ENCODE results near the gene C1orf115.
A peak's percentile ranks its signal among the peaks of the same experiment; 100 is the strongest.
"Not testable (repeated sequence)": the region's sequence is repeated elsewhere in the genome, so short reads cannot be mapped to it uniquely, and the experiment has no call there.

C1orf115 gene, protein sequence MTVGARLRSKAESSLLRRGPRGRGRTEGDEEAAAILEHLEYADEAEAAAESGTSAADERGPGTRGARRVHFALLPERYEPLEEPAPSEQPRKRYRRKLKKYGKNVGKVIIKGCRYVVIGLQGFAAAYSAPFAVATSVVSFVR

DNA sequence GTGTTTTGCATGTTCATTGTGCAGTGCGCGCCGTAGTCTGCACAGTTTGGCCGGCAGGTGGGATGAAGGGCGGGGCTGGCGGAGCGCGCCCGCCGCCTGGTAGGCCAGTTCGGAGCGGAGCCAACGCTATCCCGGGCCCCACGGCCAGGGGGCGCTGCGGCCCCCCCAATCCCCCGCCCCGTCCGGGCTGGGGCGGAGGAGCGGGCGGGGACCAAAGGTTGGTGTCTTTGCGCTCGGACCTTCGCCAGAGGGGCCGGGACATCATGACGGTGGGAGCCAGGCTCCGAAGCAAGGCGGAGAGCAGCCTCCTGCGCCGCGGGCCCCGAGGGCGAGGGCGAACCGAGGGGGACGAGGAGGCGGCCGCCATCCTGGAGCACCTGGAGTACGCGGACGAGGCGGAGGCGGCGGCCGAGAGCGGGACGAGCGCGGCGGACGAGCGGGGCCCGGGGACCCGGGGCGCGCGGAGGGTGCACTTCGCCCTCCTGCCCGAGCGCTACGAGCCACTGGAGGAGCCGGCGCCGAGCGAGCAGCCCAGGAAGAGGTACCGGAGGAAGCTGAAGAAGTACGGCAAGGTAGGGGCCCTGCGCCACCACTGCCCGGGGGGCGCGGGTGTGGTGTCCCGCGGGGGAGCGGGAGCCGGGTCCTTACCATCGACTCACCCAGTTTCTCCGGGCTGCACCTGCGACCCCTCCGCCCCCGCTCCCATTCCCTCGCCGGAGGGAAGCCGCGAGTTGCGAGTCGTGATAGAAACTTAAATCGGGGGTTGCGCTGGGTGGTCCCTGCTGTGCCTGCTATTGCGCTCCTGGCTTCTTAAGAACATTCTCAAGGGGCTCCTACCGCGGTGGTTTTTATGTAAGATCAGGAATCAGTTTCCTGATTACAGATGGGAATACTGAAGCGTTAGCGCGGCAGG, at the start of gene C1orf115:
Gene C1orf115, plus strand, starts transcription at position 224 of the 913 bp plus-strand sequence. Its CDS starts 40 bp downstream, at position 264.
- peak; percentile 93 for DNase-seq

DNA sequence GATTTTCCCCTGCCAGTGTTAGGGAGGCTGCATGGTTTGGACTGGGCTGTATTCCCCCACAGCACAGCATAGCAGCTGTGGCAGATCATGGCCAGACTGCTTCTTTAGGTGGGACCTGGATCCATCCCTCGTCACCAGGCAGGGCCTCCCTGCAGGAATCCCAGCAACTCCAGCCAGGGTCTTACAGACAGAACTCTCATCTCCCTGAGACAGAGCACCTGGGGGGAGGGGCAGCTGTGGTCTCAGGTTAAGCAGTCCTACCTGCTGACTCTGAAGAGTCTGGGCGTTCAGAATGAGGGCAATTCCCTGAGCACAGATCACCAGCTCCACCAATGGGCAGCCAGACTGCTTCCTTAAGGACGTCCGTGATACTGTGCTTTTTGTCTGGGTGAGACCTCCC, 47.9 kb upstream of the C1orf115 start:
- no peak for DNase-seq

DNA sequence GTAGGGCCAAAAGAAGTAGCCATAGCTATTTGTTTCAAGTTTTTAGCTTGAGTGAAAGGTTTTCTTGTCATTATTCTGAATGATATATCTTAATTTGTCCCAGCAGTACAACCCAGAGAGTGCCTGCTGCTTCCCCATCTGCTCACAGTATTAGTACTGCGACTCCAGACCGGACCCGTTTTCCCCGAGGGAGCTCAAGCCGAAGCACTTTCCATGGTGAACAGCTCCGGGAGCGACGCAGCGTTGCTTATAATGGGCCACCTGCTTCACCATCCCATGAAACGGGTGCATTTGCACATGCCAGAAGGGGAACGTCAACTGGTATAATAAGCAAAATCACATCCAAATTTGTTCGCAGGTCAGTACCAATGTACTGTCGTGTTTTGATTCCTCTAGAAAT, 37.2 kb upstream of the C1orf115 start:
- no peak for DNase-seq

DNA sequence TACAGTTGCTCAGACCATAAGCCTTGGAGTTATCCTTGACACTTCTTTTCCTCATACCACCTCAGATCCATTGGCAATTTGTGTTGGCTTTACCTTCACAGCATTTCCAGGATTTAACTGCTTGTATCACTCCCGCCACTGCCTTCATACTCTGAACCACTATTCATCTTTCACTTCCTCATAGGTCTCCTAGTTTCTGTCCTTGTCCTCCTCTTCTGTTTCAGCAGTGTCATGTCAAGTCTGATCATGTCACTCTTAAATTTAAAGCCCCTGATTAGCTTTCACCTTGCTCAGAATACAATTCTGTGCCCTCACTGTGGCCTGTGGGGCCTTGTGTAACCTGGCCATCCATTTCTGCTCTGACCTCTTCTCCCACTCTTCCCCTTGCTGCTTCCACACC, 34.7 kb upstream of the C1orf115 start:
- DNase-seq = no peak

DNA sequence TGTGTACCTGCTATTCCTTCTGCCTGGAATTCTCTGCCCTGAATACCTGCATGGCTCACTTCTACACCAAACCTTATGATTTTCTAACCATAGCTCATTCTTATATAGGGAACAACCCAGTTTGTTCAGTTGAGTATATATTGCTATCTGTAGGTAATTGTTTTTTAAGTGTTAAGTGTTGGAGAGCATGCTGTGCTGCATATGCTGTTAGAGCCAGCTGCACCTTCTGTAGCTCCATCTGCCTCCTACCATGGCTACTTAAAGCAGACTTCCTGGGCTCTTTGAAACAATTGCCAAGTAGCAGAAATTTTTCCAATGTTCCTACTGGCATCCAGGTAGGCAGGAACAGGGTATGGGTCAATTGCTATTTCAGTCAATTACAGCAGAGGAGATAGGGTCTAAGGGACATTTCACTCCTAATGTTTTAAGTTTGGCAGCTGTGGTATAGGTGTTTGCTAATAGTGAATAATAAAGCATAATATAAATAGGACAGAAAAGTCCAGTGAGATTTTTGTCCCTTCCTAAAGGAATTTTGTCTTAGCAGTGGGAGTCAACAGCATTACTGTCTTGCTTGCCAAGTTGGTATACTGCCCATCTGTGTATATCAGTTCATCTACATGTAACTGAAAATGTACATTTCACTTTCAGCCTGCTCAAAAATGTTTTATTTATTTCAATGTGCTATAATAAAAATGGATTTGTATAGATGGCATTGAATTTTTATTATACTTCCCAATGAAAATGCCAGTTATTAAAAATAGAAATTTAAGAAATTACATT, 34.0 kb upstream of the C1orf115 start:
- DNase-seq = no peak

DNA sequence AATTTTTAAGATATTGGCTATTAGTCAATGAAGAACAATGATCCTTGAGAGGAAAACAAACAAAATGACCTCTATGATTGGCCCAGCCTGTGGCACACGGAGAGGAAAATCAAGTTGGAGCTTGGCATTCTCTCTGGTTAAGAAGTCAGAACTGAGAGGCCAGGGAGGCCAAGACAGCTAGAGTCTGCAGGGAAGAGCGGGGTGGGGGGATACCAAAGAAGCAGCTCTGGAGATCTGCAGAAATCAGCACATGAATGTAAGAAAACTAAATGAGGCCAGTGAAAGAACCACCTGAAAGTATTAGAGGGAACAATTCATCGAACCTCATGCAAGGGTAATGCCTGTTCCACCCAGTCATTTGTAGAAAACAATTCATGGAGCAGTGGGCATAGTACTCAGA, 23.8 kb upstream of the C1orf115 start:
- DNase-seq = no peak

DNA sequence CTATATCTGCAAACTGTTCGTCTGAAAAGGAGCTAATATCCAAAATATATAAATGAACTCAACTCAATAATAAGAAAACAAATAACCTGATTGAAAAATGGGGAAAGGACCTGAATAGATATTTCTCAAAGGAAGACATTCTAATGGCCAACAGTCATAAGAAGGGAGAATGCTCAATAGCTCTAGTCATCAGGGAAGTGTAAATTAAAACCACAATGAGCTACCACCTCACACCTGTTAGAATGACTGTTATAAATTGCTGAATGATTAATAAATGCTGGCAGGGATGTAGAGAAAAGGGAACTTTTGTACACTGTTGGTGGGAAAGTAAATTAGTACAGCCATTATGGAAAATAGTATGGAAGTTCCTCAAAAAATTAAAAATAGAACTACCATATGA, 21.2 kb upstream of the C1orf115 start:
- no peak for DNase-seq

DNA sequence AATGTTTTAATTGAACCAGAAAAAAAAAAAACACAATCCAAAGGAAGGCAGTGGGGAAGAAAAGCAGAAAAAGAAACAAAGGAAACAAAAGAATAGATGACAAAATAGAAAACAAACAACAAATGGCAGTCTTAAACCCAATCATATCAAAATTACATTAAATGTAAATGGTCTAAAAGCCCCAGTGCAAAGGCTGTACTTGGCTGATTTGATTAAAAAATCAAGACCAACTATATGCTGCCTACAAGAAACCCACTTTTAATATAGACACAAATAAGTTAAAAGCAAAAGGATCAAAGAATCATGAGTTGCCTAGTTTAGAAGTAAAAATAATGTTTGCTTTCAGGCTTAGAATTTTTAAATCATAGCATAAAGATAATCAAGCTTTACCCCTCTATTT, 19.8 kb upstream of the C1orf115 start:
- no peak for DNase-seq

DNA sequence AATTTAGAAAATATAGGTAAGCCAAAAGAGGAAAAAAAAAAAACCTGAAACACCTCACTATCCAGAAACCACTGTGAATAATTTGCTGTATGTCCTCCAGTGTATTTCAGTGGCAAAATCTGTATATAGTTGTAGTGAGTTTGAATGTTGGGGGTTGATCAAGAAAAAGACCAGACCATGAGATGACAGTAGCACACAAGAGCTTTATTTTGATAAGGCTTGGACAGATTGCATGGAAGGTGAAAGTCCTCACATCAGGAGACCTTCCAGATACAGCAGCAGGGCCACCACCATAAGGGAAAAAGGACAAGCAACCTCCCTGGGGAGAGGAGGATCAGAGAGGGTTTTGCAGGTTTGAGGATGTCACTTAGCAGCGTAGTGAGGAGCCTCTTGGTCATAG, 16.2 kb upstream of the C1orf115 start:
- DNase-seq = no peak

DNA sequence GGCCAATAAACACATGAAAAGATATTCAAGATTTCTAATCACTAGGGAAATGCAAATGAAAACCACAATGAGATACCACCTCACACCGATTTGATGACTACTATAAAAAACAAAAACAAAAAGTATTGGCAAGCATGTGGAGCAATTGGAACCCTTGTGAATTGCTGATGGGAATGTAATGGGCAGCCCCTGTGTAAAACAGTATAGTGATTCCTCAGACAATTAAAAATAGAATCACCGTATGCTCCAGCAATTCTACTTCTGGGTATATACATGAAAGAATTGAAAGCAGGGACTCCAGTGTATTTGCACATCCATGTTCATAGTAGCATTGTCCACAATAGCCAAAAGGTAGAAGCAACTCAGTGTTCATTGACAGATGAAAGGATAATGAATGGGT, 12.9 kb upstream of the C1orf115 start:
- no peak for DNase-seq

DNA sequence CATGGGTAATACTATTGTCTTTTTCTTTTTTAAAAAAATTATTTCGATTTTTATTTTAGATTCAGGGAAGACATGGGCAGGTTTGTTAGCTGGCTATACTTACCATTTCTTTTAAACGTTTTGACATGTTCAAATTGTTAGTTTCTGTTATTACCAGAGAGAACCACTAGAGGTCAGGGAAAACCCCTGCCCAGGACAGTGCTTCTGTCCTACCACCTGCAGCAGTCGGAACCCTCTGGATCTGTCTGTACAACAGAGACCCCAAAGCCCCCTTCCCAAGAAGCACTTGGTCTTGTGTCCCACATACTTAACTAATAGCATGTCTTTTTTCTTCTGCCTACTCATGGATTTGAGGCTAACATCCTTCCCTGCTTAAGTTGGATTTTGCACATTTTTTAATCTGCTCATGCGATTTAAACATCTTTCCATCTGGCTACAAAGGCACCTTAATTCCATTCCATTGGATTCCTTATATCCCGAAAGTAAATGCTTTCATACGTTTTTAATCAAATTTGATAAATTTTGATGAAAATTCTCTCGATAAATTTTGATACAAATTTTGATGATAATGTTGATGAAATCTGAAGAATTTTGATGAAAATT, 10.0 kb upstream of the C1orf115 start:
- peak; percentile 57 for DNase-seq

DNA sequence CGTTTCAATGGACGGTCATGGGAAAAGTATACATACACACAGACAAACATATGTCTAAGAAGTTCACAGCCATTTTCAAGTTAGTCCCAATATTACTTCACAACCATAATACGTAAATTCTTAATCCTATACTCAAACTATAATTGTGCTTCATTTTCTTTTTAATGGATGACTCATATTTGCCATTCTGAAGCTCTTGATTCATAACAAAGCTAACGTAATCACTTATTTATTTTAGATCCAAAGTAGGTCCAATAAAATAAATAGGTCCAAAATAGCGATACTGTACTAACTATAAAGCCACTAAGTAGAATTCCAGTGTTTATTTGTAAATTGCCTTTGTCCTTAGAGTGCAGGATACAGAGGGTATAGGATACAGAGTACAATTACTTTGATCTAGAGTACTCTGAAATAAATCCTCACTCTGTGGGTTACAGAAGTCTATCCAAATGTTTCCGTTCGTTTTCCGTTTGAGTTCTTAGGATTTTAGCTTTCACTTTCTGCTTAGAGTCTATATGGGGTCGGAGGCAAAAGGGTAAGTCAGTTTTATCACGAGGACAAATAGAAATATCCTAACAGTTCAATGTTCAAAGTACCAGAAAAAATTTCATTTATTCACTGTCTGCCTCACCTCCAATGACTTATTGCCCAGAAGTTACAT, 8.8 kb upstream of the C1orf115 start:
- no peak for DNase-seq

DNA sequence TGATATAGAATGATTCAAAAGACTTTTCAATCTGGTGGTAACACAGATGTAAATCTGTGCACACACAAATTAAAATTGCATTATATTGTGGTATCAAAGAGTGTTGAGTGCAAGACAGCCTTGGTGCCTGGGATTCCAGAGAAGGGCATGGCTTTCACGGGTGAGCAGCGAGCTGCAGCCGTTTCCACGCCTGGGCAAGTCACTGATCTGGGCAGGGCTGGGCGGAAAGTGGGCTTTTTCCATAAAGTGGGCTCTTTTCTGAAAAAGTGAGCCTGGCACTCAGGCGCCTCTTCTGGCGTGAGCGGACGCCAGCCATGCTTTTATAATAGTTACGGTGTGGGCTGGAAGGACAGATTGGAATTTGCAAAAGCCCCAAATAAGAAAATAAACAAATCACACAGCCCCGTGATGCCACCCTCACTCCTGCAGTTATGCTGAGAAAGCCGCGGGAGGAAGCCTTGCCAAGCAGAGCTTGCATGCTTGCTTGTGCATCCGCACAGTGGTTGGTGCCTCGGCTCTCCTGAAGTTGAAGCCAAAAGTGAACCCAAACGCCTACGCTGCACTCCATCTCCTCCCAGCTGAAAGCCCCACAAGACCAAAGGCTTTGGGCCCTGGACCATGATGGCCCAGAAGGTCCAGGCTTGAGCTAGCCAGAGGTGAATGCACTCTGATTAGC, 7.1 kb upstream of the C1orf115 start:
- no peak for DNase-seq

DNA sequence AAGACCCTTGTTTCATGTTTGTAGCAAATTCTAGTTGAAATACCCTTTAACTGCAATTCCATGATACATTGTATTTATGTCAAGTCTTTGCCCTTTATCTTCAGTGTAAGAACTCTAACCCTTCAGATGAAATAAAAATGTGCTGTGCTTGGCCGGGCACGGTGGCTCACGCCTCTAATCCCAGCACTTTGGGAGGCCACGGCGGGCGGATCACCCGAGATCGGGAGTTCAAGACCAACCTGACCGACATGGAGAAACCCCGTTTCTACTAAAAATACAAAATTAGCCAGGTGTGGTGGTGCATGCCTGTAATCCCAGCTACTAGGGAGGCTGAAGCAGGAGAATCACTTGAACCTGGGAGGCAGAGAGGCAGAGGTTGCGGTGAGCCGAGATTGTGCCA, 6.4 kb upstream of the C1orf115 start:
- not testable (repeated sequence) for DNase-seq

DNA sequence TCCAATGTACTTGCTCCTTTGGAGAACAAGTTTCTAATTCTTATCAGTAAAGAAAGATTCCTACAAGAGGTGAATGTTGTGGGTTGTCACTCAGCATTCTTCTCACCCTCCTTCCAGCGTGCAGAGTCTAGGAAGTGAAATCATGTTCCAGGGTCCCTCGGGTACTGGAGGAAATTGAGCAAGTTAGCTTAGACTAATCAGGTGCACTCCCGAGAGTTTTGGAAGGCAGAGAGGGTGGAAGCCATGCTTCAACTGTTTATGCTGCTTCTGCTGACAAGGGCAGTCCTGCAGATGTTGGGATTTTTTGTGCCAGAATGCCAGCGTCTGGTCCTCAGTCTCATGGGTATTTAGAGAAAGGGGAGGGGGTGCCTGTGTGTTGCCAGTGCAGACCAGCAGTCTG, 5.3 kb upstream of the C1orf115 start:
- DNase-seq = no peak

DNA sequence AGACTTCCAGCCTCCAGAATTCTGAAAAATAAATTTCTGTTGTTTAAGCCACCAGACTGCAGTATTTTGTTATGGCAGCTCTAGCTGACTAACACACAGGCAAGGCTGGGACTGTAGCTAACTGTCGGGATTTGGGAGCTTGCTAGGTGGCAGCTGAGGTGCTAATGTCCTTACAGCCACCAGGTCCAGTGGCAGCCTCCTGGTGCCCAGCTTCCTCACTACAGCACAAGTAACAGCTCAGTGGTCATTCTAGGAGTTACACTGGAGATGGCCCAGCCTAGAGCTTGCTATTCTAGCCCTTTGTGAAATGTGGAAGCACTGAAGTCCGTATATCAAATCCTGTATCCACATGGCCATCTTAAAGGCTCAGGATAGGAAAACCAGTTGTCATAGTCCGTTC, 4.3 kb upstream of the C1orf115 start:
- no peak for DNase-seq

DNA sequence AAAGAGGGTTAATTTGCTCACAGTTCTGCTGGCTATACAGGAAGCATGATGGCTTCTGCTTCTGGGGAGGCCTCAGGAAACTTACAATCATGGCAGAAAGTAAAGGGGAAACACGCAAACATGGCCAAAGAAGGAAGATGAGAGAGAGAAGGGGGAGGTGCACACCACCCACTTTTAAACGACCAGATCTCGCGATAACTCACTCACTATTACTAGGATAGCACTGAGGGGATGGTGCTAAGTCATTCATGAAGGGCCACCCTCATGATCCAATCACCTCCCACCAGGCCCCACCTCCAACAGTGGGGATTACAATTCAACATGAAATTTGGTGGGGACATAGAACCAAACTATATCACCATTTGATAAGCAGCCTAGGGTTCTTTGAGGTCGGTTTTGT, 2.4 kb upstream of the C1orf115 start:
- DNase-seq = no peak

DNA sequence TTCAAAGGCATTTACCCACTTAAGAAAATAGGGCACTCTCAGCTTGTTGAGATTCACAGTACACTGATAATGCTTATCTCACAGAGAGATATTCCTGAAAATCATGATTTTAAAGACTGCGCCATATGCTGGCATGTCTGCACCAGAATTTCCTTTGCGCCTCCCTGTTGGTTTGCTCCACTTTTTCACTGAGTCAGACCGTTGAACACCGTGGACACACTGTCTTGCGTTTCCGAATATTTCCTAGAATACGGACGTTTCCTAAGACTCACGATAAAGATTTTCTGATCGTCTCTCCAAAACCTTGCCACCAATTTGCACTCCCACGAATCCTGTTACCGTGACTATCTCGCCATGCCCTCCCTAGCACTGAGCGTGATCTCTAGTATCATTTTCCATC, 497 bp upstream of the C1orf115 start:
- DNase-seq = no peak

DNA sequence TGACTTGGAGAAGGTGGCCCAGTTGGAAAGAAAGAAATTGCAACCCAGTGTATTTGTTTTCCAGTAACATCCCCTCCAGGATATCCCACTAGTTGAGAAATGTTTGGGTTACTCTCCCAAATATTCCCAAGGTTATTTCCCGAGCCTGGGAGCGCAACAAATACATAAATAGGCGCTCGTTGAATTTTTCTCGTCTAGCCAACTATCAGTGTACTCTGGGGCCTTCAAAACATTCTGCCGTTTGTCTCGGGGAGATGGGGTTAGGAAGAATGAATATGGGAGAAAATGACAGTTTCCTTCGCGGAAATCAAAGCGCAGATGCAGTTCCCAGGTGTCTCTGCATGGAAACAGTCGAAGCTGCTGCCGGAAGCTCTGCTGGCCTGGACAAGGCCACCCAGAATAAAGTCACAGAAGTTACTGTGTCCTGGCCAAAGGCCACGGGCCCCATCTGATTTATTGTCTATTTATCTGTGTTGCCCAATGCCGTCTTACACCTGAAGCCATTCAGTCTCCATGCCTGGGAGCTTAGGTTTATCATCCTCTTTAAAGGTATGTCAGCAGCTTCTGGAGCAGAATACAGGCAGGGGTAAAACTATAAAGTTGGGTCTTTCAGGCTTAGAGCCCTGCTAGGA, 1.0 kb downstream of the C1orf115 start:
- DNase-seq = peak; percentile 33

DNA sequence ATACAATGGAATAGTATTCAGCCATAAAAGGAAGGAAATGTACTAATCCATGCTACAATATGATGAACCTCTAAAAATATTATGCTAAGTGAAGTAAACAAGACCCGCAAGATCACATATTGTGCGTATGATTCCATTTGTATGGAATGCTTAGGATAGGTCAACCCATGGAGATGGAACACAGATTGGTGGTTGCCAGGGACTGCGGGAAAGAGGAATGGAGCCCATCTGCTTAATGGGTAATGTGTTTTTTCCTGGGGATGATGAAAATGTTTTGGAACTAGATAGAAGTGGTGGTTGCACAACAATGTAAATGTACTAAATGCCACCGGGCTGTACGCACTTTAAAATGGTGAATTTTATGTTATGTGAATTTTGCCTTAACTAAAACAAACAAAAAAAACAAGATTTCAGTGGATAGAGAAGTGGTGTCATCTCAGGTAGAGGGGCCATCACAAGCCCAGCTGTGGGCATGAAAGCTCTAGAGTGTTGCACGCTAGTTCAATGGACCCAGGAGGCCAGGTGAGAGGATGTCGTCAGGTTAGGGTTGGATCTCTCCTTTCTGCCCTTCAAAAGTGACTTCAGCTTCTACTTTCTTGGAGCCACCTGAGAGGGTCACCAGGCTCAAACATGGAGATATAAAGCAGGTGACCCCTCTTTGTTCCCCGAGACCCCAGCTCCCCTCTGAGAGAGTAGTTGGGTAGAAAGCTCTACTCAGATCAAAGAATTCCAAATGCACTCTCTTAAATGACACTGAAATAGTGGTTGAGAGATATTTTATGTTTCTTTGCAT, 2.5 kb downstream of the C1orf115 start:
- DNase-seq = no peak

DNA sequence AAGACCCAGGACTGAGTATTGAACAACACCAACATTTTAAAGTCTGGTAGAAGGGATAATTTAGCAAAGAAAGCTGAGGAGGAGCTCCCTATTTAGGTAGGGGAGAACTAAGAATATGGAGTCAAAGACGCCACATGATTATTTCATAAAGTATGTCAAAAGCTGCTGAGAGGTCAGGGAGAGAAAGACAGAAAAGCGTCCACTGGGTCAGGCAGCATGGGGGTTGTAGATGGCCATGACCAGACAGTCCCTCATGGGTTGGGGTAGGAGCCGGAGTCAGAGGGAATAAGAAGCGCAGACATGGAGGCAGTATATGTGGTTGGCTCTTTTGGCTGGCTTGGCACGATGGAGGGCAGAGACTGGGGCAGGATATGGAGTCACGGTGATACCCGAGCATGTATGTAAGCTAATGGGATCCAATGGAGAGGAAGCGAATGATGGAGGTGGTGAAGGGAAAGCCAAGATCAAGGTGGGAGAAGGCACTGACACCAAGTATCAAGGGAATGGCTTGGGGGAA, 4.8 kb downstream of the C1orf115 start:
- DNase-seq = no peak

Measured in NCI-H1105 treated with DMSO at 0.1 percent for 48 hours (cell line).